Thyroid gland (tissue), 4 donors: ENCODE data around the gene RFTN1.

Source experiments
- POLR2A ChIP-seq, 2 donors: fragments of 450-650 bp; IDR thresholded peaks; one replicate each; pipeline ENCODE4 v1.6.1; 2017; ENCODE audit warnings: antibody characterized with exemption in 2 of 2, mild to moderate bottlenecking in 2 of 2, moderate library complexity in 1 of 2
- TF ChIP-seq, protein P1 (sequence below), 6 experiments: fragments of 200-600 bp in 3 of 6; fragments of 450-650 bp in 3 of 6; sonication (generic) in 3 of 6; IDR thresholded peaks; one replicate each; pipeline ENCODE4 v1.5.1; 2016 to 2019; ENCODE audit warnings: antibody characterized with exemption in 6 of 6, mild to moderate bottlenecking in 2 of 6, inconsistent platforms in 1 of 6, moderate library complexity in 1 of 6

DNA sequence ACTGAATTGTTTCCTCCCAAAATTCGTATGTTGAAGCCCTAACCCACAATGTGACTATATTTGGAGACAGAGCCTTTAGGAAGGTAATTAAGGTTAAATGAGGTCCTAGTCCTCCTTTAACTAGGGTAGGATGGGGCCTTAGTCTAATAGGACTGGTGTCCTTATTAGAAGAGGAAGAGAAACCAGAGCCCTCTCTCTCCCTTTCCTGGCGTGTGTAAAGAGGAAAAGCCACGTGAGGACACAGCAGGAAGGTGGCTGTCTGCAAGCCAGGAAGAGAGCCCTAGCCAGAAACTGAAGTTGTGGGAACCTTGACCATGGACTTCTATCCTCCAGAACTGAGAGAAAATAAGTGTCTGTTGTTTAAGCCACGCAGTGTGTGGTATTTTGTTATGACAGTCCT is 154.2 kb downstream of the RFTN1 start:
- TF ChIP-seq, protein P1, sequence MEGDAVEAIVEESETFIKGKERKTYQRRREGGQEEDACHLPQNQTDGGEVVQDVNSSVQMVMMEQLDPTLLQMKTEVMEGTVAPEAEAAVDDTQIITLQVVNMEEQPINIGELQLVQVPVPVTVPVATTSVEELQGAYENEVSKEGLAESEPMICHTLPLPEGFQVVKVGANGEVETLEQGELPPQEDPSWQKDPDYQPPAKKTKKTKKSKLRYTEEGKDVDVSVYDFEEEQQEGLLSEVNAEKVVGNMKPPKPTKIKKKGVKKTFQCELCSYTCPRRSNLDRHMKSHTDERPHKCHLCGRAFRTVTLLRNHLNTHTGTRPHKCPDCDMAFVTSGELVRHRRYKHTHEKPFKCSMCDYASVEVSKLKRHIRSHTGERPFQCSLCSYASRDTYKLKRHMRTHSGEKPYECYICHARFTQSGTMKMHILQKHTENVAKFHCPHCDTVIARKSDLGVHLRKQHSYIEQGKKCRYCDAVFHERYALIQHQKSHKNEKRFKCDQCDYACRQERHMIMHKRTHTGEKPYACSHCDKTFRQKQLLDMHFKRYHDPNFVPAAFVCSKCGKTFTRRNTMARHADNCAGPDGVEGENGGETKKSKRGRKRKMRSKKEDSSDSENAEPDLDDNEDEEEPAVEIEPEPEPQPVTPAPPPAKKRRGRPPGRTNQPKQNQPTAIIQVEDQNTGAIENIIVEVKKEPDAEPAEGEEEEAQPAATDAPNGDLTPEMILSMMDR (IDR thresholded peaks at IDR 0.05), result no peak
- no peak for TF ChIP-seq POLR2A (IDR thresholded peaks at IDR 0.05)
